Effector memory CD4-positive, alpha-beta T cell (primary cell): ENCODE measurements around the gene RPS8.

ENCODE experiments used
- DNase-seq, 3 donors: peaks; one replicate each; pipeline ENCODE4 v3.0.0-alpha.2; 2020
- H3K27ac ChIP-seq: 2 replicates; pipeline ENCODE4 v1.7.0; 2013; ENCODE audit warnings: mild to moderate bottlenecking, low read length, moderate library complexity; ENCODE audit not compliant: insufficient read depth, poor library complexity, severe bottlenecking
- H3K27me3 ChIP-seq: replicated peaks from 2 replicates; pipeline ENCODE4 v1.7.0; 2013; ENCODE audit warnings: mild to moderate bottlenecking, low read length; ENCODE audit not compliant: insufficient read depth, control insufficient read depth, poor library complexity, severe bottlenecking
- H3K36me3 ChIP-seq: 2 replicates; pipeline ENCODE4 v1.7.0; 2013; ENCODE audit warnings: mild to moderate bottlenecking, low read length, moderate library complexity; ENCODE audit not compliant: control insufficient read depth, insufficient read depth
- H3K4me1 ChIP-seq: 2 replicates; pipeline ENCODE4 v1.7.0; 2013; ENCODE audit warnings: low read length, mild to moderate bottlenecking; ENCODE audit not compliant: control insufficient read depth, insufficient read depth, poor library complexity, severe bottlenecking
- H3K4me3 ChIP-seq: 2 replicates; pipeline ENCODE4 v1.7.0; 2013; ENCODE audit warnings: low read length, low read depth, mild to moderate bottlenecking; ENCODE audit not compliant: insufficient read depth, poor library complexity, severe bottlenecking
- H3K9me3 ChIP-seq: 2 replicates; pipeline ENCODE4 v1.7.0; 2013; ENCODE audit warnings: mild to moderate bottlenecking, low read length, moderate library complexity; ENCODE audit not compliant: control insufficient read depth

Gene RPS8

GRCh38 chr1:44778705-44779576, 3.6 kb downstream of the RPS8 start:
- no peaks in the 10 kb centered on the region for H3K27me3 ChIP-seq
- H3K27ac ChIP-seq, result no peak overlapping the region
- DNase-seq, result no peak
- H3K4me3 ChIP-seq, result no peak overlapping the region
- peaks cover 20% of the 10 kb centered on the region for H3K4me1 ChIP-seq
- H3K9me3 ChIP-seq, result no peaks in the 10 kb centered on the region
- H3K36me3 ChIP-seq, result peaks cover 43% of the 10 kb centered on the region

GRCh38 chr1:44780583-44781121, 5.3 kb downstream of the RPS8 start:
- H3K4me1 ChIP-seq, result peaks cover 32% of the 10 kb centered on the region
- H3K9me3 ChIP-seq, result no peaks in the 10 kb centered on the region
- no peak overlapping the region for H3K4me3 ChIP-seq
- no peak overlapping the region for H3K27ac ChIP-seq
- H3K36me3 ChIP-seq, result peaks cover 43% of the 10 kb centered on the region
- no peaks in the 10 kb centered on the region for H3K27me3 ChIP-seq
- no peak for DNase-seq

- peak overlapping the region; percentile 52 for H3K27ac ChIP-seq
- peaks cover 28% of the 10 kb centered on the region for H3K4me1 ChIP-seq
- peak overlapping the region; percentile 48 for H3K4me3 ChIP-seq
- no peaks in the 10 kb centered on the region for H3K9me3 ChIP-seq
- peaks cover 18% of the 10 kb centered on the region for H3K36me3 ChIP-seq
- no peaks in the 10 kb centered on the region for H3K27me3 ChIP-seq
- no peak for DNase-seq
These were observed 8.4 kb downstream of the RPS8 start for GRCh38 chr1:44783697-44784093.

GRCh38 chr1:44784094-44785028, 9.0 kb downstream of the RPS8 start:
- Histone ChIP-seq H3K4me3 (peak overlapping the region; percentile 48), H3K4me1 (peaks cover 28% of the 10 kb centered on the region), H3K27ac (peak overlapping the region; percentile 52), H3K27me3 (no peaks in the 10 kb centered on the region), H3K9me3 (no peaks in the 10 kb centered on the region), H3K36me3 (peaks cover 15% of the 10 kb centered on the region)
- peak in 1 of 3 donors; percentile 35 for DNase-seq

- H3K27ac ChIP-seq, result no peak overlapping the region
- peaks cover 28% of the 10 kb centered on the region for H3K4me1 ChIP-seq
- H3K27me3 ChIP-seq, result no peaks in the 10 kb centered on the region
- DNase-seq, result no peak
- peaks cover 15% of the 10 kb centered on the region for H3K36me3 ChIP-seq
- peak overlapping the region; percentile 48 for H3K4me3 ChIP-seq
- no peaks in the 10 kb centered on the region for H3K9me3 ChIP-seq
These were observed 9.7 kb downstream of the RPS8 start for GRCh38 chr1:44785029-44785380.

GRCh38 chr1:44785501-44786137, 10.3 kb downstream of the RPS8 start:
- DNase-seq, result no peak
- Histone ChIP-seq H3K4me1 (peaks cover 28% of the 10 kb centered on the region), H3K36me3 (peaks cover 12% of the 10 kb centered on the region), H3K9me3 (no peaks in the 10 kb centered on the region), H3K4me3 (peak overlapping the region; percentile 59), H3K27ac (peak overlapping the region; percentile 38), H3K27me3 (no peaks in the 10 kb centered on the region)

GRCh38 chr1:44786138-44786840, 10.9 kb downstream of the RPS8 start:
- H3K4me1 ChIP-seq, result peaks cover 28% of the 10 kb centered on the region
- peak overlapping the region; percentile 59 for H3K4me3 ChIP-seq
- H3K9me3 ChIP-seq, result no peaks in the 10 kb centered on the region
- peak overlapping the region; percentile 38 for H3K27ac ChIP-seq
- DNase-seq, result peak; percentile 62 to 69 (median 63)
- no peaks in the 10 kb centered on the region for H3K27me3 ChIP-seq
- peaks cover 5% of the 10 kb centered on the region for H3K36me3 ChIP-seq

- Histone ChIP-seq H3K9me3 (no peaks in the 10 kb centered on the region), H3K4me3 (no peak overlapping the region), H3K27ac (peak overlapping the region; percentile 38), H3K27me3 (no peaks in the 10 kb centered on the region), H3K4me1 (peaks cover 28% of the 10 kb centered on the region), H3K36me3 (no peaks in the 10 kb centered on the region)
- no peak for DNase-seq
These were observed 11.6 kb downstream of the RPS8 start for GRCh38 chr1:44786841-44787426.

GRCh38 chr1:44787506-44787905, 12.2 kb downstream of the RPS8 start:
- Histone ChIP-seq H3K4me1 (peaks cover 28% of the 10 kb centered on the region), H3K4me3 (no peak overlapping the region), H3K36me3 (no peaks in the 10 kb centered on the region), H3K27ac (no peak overlapping the region), H3K27me3 (no peaks in the 10 kb centered on the region), H3K9me3 (no peaks in the 10 kb centered on the region)
- no peak for DNase-seq
